HG03097 (cell line): ENCODE results near the gene SLC29A4.
"Not testable (repeated sequence)": the region's sequence is repeated elsewhere in the genome, so short reads cannot be mapped to it uniquely, and the experiment has no call there.

Source experiments
- ATAC-seq: cut with Tn5 transposase; IDR thresholded peaks from one replicate; pipeline ENCODE4 v1.9.1; 2021; ENCODE audit not compliant: unreplicated experiment, low FRiP score

The SLC29A4 gene

GRCh38 chr7:5274441-5274840, 8.3 kb upstream of the SLC29A4 start:
- ATAC-seq: no peak

GRCh38 chr7:5274985-5275431, 7.7 kb upstream of the SLC29A4 start:
- not testable (repeated sequence) for ATAC-seq

GRCh38 chr7:5275510-5275909, 7.2 kb upstream of the SLC29A4 start:
- not testable (repeated sequence) for ATAC-seq

- not testable (repeated sequence) for ATAC-seq
These were observed 6.6 kb upstream of the SLC29A4 start for GRCh38 chr7:5276123-5276522.

- no peak for ATAC-seq
These were observed 6.1 kb upstream of the SLC29A4 start for GRCh38 chr7:5276611-5277010.

- ATAC-seq: no peak
These were observed 4.0 kb upstream of the SLC29A4 start for GRCh38 chr7:5278766-5279165.

GRCh38 chr7:5279734-5280133, 3.0 kb upstream of the SLC29A4 start:
- no peak for ATAC-seq

GRCh38 chr7:5281598-5282500, 894 bp upstream of the SLC29A4 start:
- not testable (repeated sequence) for ATAC-seq

- ATAC-seq: no peak
These were observed 919 bp downstream of the SLC29A4 start for GRCh38 chr7:5283421-5284303.

GRCh38 chr7:5284304-5285281, 1.9 kb downstream of the SLC29A4 start:
- ATAC-seq: no peak

GRCh38 chr7:5286933-5287332, 4.2 kb downstream of the SLC29A4 start:
- no peak for ATAC-seq

GRCh38 chr7:5287373-5287772, 4.6 kb downstream of the SLC29A4 start:
- ATAC-seq: not testable (repeated sequence)

- ATAC-seq: no peak
These were observed 5.1 kb downstream of the SLC29A4 start for GRCh38 chr7:5287802-5288201.

GRCh38 chr7:5288560-5288959, 5.8 kb downstream of the SLC29A4 start:
- not testable (repeated sequence) for ATAC-seq

- ATAC-seq: no peak
These were observed 6.6 kb downstream of the SLC29A4 start for GRCh38 chr7:5289355-5289754.

- no peak for ATAC-seq
These were observed 8.6 kb downstream of the SLC29A4 start for GRCh38 chr7:5291301-5291700.

GRCh38 chr7:5291711-5292335, 9.1 kb downstream of the SLC29A4 start:
- ATAC-seq: not testable (repeated sequence)

- ATAC-seq: no peak
These were observed 11.6 kb downstream of the SLC29A4 start for GRCh38 chr7:5294169-5294987.
